ENCODE data around the gene SYNJ2. TPM values are rescaled to one million over a fixed set of nuclear protein-coding genes. Genes with fewer than 3 reads are reported as not detected.

Gene SYNJ2
- total and polyA plus RNA-seq, 2 donors from 2014 or later: 1.7 to 15.8 TPM

DNA sequence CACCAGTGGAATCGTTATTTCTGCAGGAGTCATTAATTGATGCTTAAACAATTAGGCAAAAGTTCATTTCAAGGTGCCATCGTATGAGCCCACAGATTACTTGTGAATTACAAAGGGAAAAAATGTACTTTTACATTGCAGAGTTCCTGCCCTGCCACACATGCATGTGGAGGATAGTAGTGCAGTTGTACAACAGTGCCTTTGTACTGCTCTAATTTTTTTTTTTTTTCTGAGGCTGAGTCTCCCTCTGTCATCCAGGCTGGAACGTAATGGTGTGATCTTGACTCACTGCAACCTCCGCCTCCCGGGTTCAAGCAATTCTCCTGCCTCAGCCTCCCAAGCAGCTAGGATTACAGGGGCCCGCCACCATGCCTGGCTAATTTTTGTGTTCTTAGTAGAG, 26.0 kb upstream of the SYNJ2 start:
- no peak for FAIRE-seq

DNA sequence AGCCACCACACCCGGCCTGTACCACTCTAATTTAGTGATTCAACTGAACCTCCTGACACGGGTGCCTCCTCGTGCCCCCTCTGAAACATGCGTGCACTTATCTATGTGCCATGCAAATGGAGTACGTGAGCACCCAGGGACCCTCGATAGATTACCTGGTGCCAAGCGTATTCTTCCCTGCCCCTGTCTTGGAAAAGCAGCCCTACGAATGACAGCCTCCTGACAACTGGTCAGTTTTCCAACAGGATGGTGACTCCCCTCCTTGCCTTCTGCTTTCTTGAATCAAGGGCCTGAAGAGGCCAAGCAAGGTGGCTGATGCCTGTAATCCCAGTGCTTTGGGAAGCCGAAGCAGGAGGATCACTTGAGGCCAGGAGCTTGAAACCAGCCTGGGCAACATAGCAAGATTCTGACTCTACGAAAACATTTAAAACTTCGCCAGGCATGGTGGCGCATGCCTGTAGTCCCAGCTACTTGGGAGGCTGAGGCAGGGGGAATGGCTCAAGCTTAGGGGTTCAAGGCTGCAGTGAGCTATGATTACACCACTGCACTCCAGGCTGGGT, 25.4 kb upstream of the SYNJ2 start:
- intact Hi-C loops (cut with DNase I): no loop called here
- no peak for DNase-seq
- Histone ChIP-seq H3K36me3 (ENCODE audit: control insufficient read depth in 2 of 3, insufficient read depth in 3 of 3, low read length in 3 of 3) (no peaks in the 10 kb centered on the region), H3K9ac (ENCODE audit: low read length in 3 of 3) (no peak overlapping the region), H3K4me1 (ENCODE audit: control insufficient read depth in 2 of 3, insufficient read depth in 2 of 3, low read depth in 1 of 3, low read length in 3 of 3) (peaks cover 0 to 4% (median 0%) of the 10 kb centered on the region in 3 donors), H3K4me3 (ENCODE audit: low read length in 3 of 3) (no peak overlapping the region), H3K9me3 (ENCODE audit: control insufficient read depth in 2 of 3, insufficient read depth in 1 of 3, low read length in 3 of 3) (peaks cover 0 to 22% (median 0%) of the 10 kb centered on the region in 3 donors), H3K27ac (ENCODE audit: low read depth in 2 of 2, low read length in 2 of 2) (no peak overlapping the region), H3K27me3 (ENCODE audit: control insufficient read depth, insufficient read depth, low read length) (no peaks in the 10 kb centered on the region)
- TF ChIP-seq, protein P1, sequence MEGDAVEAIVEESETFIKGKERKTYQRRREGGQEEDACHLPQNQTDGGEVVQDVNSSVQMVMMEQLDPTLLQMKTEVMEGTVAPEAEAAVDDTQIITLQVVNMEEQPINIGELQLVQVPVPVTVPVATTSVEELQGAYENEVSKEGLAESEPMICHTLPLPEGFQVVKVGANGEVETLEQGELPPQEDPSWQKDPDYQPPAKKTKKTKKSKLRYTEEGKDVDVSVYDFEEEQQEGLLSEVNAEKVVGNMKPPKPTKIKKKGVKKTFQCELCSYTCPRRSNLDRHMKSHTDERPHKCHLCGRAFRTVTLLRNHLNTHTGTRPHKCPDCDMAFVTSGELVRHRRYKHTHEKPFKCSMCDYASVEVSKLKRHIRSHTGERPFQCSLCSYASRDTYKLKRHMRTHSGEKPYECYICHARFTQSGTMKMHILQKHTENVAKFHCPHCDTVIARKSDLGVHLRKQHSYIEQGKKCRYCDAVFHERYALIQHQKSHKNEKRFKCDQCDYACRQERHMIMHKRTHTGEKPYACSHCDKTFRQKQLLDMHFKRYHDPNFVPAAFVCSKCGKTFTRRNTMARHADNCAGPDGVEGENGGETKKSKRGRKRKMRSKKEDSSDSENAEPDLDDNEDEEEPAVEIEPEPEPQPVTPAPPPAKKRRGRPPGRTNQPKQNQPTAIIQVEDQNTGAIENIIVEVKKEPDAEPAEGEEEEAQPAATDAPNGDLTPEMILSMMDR (IDR thresholded peaks at IDR 0.05; ENCODE audit: borderline replicate concordance, extremely low read depth, insufficient read depth): no peak
- no peak for FAIRE-seq

More for the DNA sequence above, 26.0 kb upstream of the SYNJ2 start:
- no peak overlapping the region for H3K27ac ChIP-seq (ENCODE audit: low read depth in 2 of 2, low read length in 2 of 2)
- peaks cover 0 to 4% (median 0%) of the 10 kb centered on the region in 3 donors for H3K4me1 ChIP-seq (ENCODE audit: control insufficient read depth in 2 of 3, insufficient read depth in 2 of 3, low read depth in 1 of 3, low read length in 3 of 3)
- H3K4me3 ChIP-seq (ENCODE audit: low read length in 3 of 3): no peak overlapping the region
- TF ChIP-seq, protein P1 (IDR thresholded peaks at IDR 0.05; ENCODE audit: borderline replicate concordance, extremely low read depth, insufficient read depth): no peak
- no peaks in the 10 kb centered on the region for H3K27me3 ChIP-seq (ENCODE audit: control insufficient read depth, insufficient read depth, low read length)
- H3K9ac ChIP-seq (ENCODE audit: low read length in 3 of 3): no peak overlapping the region
- intact Hi-C loops (cut with DNase I): no loop called here
- H3K36me3 ChIP-seq (ENCODE audit: control insufficient read depth in 2 of 3, insufficient read depth in 3 of 3, low read length in 3 of 3): no peaks in the 10 kb centered on the region
- peaks cover 0 to 22% (median 0%) of the 10 kb centered on the region in 3 donors for H3K9me3 ChIP-seq (ENCODE audit: control insufficient read depth in 2 of 3, insufficient read depth in 1 of 3, low read length in 3 of 3)
- no peak for DNase-seq

DNA sequence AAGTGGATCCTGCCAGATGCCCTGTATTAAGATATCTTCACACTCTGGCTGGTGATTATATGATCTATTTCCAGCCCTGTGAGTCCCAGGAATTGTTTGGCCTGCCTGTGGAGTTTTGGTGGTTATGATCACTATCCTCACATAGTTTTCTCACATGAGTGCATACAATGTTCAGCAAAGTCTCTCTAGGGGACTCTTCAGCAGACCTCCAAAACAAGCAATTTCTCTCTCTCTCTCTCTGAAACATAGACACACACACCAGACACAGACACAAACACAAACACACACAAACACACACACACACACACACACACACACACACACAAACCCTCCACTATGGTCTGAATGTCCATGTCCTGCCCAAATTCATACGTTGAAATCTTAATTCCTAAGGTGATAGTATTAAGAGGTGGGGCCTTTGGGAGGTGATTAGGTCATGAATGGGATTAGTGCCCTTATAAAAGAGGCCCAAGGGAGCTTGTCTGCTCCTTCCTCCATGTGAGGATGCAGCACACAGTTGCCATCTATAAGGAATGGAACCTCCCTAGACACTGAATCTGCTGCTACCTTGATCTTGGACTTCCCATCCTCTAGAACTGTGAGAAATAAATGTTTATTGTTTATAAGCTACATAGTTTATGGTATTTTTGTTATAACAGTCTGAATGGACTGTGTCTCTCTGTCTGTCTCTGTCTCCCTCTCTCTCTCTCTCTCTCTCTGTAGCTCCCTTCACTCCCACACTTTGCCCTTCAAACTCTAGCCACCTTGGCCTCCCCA, 22.0 kb upstream of the SYNJ2 start:
- Histone ChIP-seq H3K4me3 (ENCODE audit: low read length in 3 of 3) (no peak overlapping the region), H3K4me1 (ENCODE audit: control insufficient read depth in 2 of 3, insufficient read depth in 2 of 3, low read depth in 1 of 3, low read length in 3 of 3) (peaks cover 0 to 2% (median 0%) of the 10 kb centered on the region in 3 donors), H3K27ac (ENCODE audit: low read depth in 2 of 2, low read length in 2 of 2) (no peak overlapping the region), H3K36me3 (ENCODE audit: control insufficient read depth in 2 of 3, insufficient read depth in 3 of 3, low read length in 3 of 3) (no peaks in the 10 kb centered on the region), H3K9ac (ENCODE audit: low read length in 3 of 3) (no peak overlapping the region), H3K27me3 (ENCODE audit: control insufficient read depth, insufficient read depth, low read length) (no peaks in the 10 kb centered on the region), H3K9me3 (ENCODE audit: control insufficient read depth in 2 of 3, insufficient read depth in 1 of 3, low read length in 3 of 3) (peaks cover 0 to 22% (median 0%) of the 10 kb centered on the region in 3 donors)
- TF ChIP-seq, protein P1 (IDR thresholded peaks at IDR 0.05; ENCODE audit: borderline replicate concordance, extremely low read depth, insufficient read depth): no peak
- intact Hi-C loops (cut with DNase I): no loop called here
- FAIRE-seq (no peak), DNase-seq (no peak)

Measured in kidney (tissue), 14 donors.